ENCODE results near the gene ALOX5. TPM values are rescaled to one million over a fixed set of nuclear protein-coding genes. Genes with fewer than 3 reads are reported as not detected.

The ALOX5 gene
- total RNA-seq, 1 donor from 2014 or later = 1.7 TPM

DNA sequence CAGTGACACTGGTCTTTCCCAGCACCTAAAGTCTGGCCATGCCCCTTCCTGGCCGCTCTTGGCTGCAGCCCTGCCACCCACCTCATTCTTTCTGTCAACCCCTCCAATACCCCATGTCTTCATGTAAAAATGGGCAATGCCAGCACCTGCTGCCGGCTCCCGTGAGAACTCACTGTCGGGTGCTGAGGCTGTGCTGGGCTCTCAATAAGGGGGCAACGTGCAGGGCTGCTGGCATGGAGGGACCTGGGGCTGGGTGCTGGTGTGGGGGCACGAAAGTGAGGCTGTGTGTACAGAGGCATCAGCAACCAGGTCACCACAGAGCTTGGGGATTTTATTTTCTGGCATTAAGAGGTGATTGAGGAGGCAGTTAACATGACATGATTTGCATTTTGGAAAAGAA lies 65.3 kb downstream of the ALOX5 start:
- TF ChIP-seq, protein P1, sequence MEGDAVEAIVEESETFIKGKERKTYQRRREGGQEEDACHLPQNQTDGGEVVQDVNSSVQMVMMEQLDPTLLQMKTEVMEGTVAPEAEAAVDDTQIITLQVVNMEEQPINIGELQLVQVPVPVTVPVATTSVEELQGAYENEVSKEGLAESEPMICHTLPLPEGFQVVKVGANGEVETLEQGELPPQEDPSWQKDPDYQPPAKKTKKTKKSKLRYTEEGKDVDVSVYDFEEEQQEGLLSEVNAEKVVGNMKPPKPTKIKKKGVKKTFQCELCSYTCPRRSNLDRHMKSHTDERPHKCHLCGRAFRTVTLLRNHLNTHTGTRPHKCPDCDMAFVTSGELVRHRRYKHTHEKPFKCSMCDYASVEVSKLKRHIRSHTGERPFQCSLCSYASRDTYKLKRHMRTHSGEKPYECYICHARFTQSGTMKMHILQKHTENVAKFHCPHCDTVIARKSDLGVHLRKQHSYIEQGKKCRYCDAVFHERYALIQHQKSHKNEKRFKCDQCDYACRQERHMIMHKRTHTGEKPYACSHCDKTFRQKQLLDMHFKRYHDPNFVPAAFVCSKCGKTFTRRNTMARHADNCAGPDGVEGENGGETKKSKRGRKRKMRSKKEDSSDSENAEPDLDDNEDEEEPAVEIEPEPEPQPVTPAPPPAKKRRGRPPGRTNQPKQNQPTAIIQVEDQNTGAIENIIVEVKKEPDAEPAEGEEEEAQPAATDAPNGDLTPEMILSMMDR (conservative IDR thresholded peaks at IDR 0.05; ENCODE audit: low read depth, low read length) = no peak
- H3K4me3 ChIP-seq (ENCODE audit: low read depth, low read length) = no peak overlapping the region
- DNase-seq (ENCODE audit: low read depth) = no peak

DNA sequence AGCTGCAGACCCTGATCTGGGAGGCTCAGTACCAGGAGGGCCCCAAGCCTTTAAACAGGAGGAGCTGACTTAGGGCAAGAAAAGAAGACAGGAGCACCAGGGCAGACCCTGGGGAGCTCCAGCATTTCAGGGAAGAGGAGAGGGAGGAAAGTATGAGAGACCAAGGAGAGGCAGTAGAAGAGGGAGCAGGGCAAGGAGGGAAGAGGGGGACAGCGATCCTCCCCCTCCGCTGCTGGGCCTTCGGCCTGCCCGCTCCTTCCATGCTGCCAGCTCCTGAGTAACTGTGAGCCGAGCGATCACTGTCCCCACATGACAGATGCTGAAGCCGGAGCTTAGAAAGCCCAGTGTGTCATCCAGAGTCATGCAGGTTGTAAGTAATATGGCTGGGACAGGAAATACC lies 65.9 kb downstream of the ALOX5 start:
- TF ChIP-seq, protein P1 (conservative IDR thresholded peaks at IDR 0.05; ENCODE audit: low read depth, low read length) = no peak
- H3K4me3 ChIP-seq (ENCODE audit: low read depth, low read length) = no peak overlapping the region
- no peak for DNase-seq (ENCODE audit: low read depth)

DNA sequence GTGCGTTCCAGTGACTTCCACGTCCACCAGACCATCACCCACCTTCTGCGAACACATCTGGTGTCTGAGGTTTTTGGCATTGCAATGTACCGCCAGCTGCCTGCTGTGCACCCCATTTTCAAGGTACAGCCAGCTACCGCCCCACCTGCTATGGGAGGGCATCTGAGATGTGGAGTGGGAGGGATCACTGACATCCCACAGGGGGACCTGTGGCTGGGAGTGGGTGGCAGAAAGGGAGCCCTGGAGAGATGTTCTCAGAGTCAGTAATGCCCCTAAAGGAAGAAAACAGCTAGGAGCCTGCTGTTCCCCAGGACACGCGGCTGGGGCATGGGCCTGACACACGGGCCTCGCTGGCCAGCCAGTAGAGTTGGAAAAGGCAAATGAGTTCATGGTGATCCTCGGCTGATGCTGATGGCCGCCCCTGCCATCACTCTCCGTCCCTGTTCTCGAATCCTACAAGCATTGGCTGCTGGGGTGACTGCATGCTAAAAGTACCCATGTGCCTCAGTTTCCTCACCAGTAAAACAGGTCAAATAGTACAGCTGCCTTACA lies 66.6 kb downstream of the ALOX5 start:
- no peak overlapping the region for H3K4me3 ChIP-seq (ENCODE audit: low read depth, low read length)
- TF ChIP-seq, protein P1 (conservative IDR thresholded peaks at IDR 0.05; ENCODE audit: low read depth, low read length) = no peak

DNA sequence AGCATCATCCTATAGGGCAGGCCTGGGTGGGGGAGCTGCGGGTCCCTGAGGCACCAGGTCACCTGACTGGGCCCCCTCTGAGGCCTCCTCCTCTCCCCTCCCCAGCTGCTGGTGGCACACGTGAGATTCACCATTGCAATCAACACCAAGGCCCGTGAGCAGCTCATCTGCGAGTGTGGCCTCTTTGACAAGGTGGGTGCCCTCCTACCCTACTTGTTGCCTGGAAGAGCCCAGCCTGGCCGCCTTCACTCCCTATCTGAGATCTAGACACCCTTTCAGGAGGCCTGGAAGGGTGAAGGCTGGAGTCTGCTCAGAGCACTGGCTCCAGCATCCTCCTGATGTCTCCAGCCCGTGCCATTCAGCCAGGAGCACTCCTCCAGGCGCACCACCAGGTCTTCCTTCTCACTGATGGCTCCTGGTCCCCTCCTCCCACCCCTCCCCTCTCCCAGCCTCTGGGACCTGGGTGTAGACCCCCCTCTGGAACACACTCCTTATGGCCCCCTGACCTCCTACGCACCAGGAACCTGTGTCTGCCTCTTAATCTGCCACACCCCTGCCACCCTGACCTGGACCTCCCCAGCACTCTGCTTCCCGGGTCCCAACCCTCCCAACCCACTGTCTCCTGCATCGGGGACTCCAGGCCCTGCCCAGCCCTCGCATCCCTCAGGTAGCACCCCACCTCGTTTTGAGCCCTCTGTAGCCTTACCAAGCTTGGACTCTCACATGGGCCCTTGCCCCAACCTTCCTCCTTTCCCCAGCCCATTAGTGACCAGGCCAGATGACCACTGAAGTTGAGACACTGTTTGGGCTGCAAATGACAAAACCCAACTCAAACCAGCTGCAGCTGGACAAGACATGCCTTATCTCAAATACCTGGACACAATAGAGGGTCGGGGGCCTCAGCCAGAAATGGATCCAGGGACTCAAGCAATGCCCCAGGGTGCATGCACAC lies 67.5 kb downstream of the ALOX5 start:
- TF ChIP-seq, protein P1 (conservative IDR thresholded peaks at IDR 0.05; ENCODE audit: low read depth, low read length) = no peak
- DNase-seq (ENCODE audit: low read depth) = no peak
- H3K4me3 ChIP-seq (ENCODE audit: low read depth, low read length) = no peak overlapping the region

More for the DNA sequence above, 66.6 kb downstream of the ALOX5 start:
- DNase-seq (ENCODE audit: low read depth) = no peak

DNA sequence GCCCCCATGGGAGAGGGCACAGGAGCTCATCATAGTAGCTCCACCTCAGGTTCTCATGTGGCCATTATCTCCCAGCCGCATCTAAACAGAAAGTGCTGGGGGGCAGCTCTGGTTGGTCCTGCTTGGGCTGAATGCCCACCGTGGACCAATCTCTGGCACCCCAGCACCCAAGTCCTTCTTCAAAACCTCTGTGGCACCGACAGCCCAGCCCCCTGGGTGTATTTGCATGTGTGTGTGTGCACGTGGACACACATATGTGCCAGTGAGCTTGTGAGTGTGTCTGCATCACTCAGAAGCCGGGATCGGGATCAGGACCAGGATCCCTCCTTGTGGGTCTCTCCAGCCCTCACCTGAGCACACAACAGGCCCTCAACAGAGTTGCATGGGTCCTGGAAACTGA lies 68.2 kb downstream of the ALOX5 start:
- H3K4me3 ChIP-seq (ENCODE audit: low read depth, low read length) = no peak overlapping the region
- no peak for DNase-seq (ENCODE audit: low read depth)
- TF ChIP-seq, protein P1 (conservative IDR thresholded peaks at IDR 0.05; ENCODE audit: low read depth, low read length) = no peak

DNA sequence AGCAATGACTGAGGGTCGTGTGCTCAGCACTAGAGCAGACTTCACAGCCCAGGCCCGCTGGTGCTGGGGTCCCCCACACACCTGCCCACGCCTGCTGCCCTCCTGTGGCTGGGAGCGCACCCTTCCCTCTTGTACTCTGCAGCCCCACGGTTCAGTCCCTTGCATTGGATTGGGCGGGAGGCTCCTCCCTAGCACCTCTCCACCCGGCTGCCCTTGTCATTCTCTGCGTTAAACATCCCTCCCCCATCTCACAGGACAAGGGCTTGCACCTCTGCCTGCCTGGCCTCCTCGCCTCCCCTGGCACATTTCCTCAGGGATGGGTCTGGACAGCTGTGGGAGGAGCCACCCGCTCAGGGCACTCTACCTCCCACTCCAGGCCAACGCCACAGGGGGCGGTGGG lies 68.6 kb downstream of the ALOX5 start:
- DNase-seq (ENCODE audit: low read depth) = no peak
- H3K4me3 ChIP-seq (ENCODE audit: low read depth, low read length) = no peak overlapping the region
- TF ChIP-seq, protein P1 (conservative IDR thresholded peaks at IDR 0.05; ENCODE audit: low read depth, low read length) = no peak

Data from epithelial cell of proximal tubule (primary cell).